KOPT-K1 (cell line): ENCODE data around the gene TM2D1.
A peak's percentile ranks its signal among the peaks of the same experiment; 100 is the strongest.

Experiments used
- H3K27ac ChIP-seq: fragments of 200-600 bp; sonication (generic); 2 replicates; pipeline ENCODE4 v1.5.1; 2016; ENCODE audit warnings: antibody characterized with exemption, mild to moderate bottlenecking, low read depth, low read length; ENCODE audit not compliant: poor library complexity, severe bottlenecking
- H3K36me3 ChIP-seq: fragments of 200-600 bp; sonication (generic); 2 replicates; pipeline ENCODE4 v1.5.1; 2017; ENCODE audit warnings: antibody characterized with exemption, mild to moderate bottlenecking, low read length, moderate library complexity; ENCODE audit not compliant: insufficient read depth
- H3K9me3 ChIP-seq: fragments of 200-600 bp; sonication (generic); 2 replicates; pipeline ENCODE4 v1.5.1; 2017; ENCODE audit warnings: antibody characterized with exemption, low read length, mild to moderate bottlenecking; ENCODE audit not compliant: insufficient read depth, poor library complexity, severe bottlenecking

TM2D1 gene

GRCh38 chr1:61724813-61725694, at the start of gene TM2D1:
Gene TM2D1, minus strand, starts transcription at chr1:61725141. Its CDS starts 21 bp downstream, at chr1:61725120.
- Histone ChIP-seq H3K9me3 (no peaks in the 10 kb centered on the region), H3K36me3 (peaks cover 9% of the 10 kb centered on the region), H3K27ac (peak within 1 kb of the TSS; percentile 82)

GRCh38 chr1:61770131-61770530, 45.2 kb upstream of the TM2D1 start:
- Histone ChIP-seq H3K9me3 (no peaks in the 10 kb centered on the region), H3K36me3 (no peaks in the 10 kb centered on the region), H3K27ac (no peak overlapping the region)

GRCh38 chr1:61757950-61758349, 33.0 kb upstream of the TM2D1 start:
- H3K27ac ChIP-seq = no peak overlapping the region
- H3K36me3 ChIP-seq = no peaks in the 10 kb centered on the region
- no peaks in the 10 kb centered on the region for H3K9me3 ChIP-seq

GRCh38 chr1:61756773-61757172, 31.8 kb upstream of the TM2D1 start:
- Histone ChIP-seq H3K9me3 (no peaks in the 10 kb centered on the region), H3K36me3 (no peaks in the 10 kb centered on the region), H3K27ac (no peak overlapping the region)

GRCh38 chr1:61754545-61754944, 29.6 kb upstream of the TM2D1 start:
- Histone ChIP-seq H3K9me3 (no peaks in the 10 kb centered on the region), H3K36me3 (no peaks in the 10 kb centered on the region), H3K27ac (no peak overlapping the region)

GRCh38 chr1:61753998-61754508, 29.1 kb upstream of the TM2D1 start:
- H3K36me3 ChIP-seq = no peaks in the 10 kb centered on the region
- no peaks in the 10 kb centered on the region for H3K9me3 ChIP-seq
- no peak overlapping the region for H3K27ac ChIP-seq

GRCh38 chr1:61752921-61753389, 28.0 kb upstream of the TM2D1 start:
- Histone ChIP-seq H3K9me3 (no peaks in the 10 kb centered on the region), H3K36me3 (no peaks in the 10 kb centered on the region), H3K27ac (no peak overlapping the region)

- H3K9me3 ChIP-seq = no peaks in the 10 kb centered on the region
- H3K36me3 ChIP-seq = no peaks in the 10 kb centered on the region
- H3K27ac ChIP-seq = no peak overlapping the region
Observed at GRCh38 chr1:61749574-61749973, 24.6 kb upstream of the TM2D1 start.

GRCh38 chr1:61748566-61748965, 23.6 kb upstream of the TM2D1 start:
- H3K9me3 ChIP-seq = no peaks in the 10 kb centered on the region

GRCh38 chr1:61746813-61747212, 21.9 kb upstream of the TM2D1 start:
- H3K27ac ChIP-seq = no peak overlapping the region
- no peaks in the 10 kb centered on the region for H3K9me3 ChIP-seq
- no peaks in the 10 kb centered on the region for H3K36me3 ChIP-seq

More at GRCh38 chr1:61748566-61748965, 23.6 kb upstream of the TM2D1 start:
- Histone ChIP-seq H3K27ac (no peak overlapping the region), H3K36me3 (no peaks in the 10 kb centered on the region)

GRCh38 chr1:61743716-61744580, 19.0 kb upstream of the TM2D1 start:
- H3K27ac ChIP-seq = no peak overlapping the region
- no peaks in the 10 kb centered on the region for H3K9me3 ChIP-seq
- H3K36me3 ChIP-seq = no peaks in the 10 kb centered on the region

GRCh38 chr1:61743431-61743705, 18.4 kb upstream of the TM2D1 start:
- Histone ChIP-seq H3K9me3 (no peaks in the 10 kb centered on the region), H3K27ac (no peak overlapping the region)

GRCh38 chr1:61742620-61743430, 17.9 kb upstream of the TM2D1 start:
- Histone ChIP-seq H3K9me3 (no peaks in the 10 kb centered on the region), H3K27ac (no peak overlapping the region), H3K36me3 (no peaks in the 10 kb centered on the region)

More at GRCh38 chr1:61743431-61743705, 18.4 kb upstream of the TM2D1 start:
- no peaks in the 10 kb centered on the region for H3K36me3 ChIP-seq

- Histone ChIP-seq H3K27ac (no peak within 1 kb of the TSS), H3K9me3 (no peaks in the 10 kb centered on the region)
Observed at GRCh38 chr1:61741711-61742619, 17.0 kb upstream of the TM2D1 start, which contains the start of gene PATJ. Gene PATJ, plus strand, starts transcription at chr1:61742480. Its CDS starts 20,413 bp downstream, at chr1:61762893.

More at GRCh38 chr1:61741711-61742619, 17.0 kb upstream of the TM2D1 start, which contains the start of gene PATJ:
- H3K36me3 ChIP-seq = no peaks in the 10 kb centered on the region
